Caco-2 (cell line): ENCODE measurements around the gene SCN7A. TPM values are rescaled to one million over a fixed set of nuclear protein-coding genes. Genes with fewer than 3 reads are reported as not detected.

ENCODE experiments used
- BruUV-seq: library from RNA; stranded (reverse); fragments of 400-500 nt; replicated peaks from 2 replicates; lab custom pipeline; 2021; lab: Mats Ljungman, UMichigan
- CTCF ChIA-PET: fragments of 300-600 bp; sonication (Branson Sonifier 250); formaldehyde crosslinking; loops from one replicate; lab custom pipeline; 2022; ENCODE audit warnings: antibody characterized with exemption; lab: Charles Lee
- POLR2A ChIA-PET: fragments of 300-600 bp; sonication (Branson Sonifier 250); formaldehyde crosslinking; loops from one replicate; lab custom pipeline; 2022; ENCODE audit warnings: antibody characterized with exemption; lab: Charles Lee
- DNase-seq, 2 experiments: peaks; one replicate each; pipeline versions ENCODE4 v3.0.0 to v3.0.0-alpha.2; 2020 to 2022
- H3K27me3 ChIP-seq: replicated peaks from 2 replicates; pipeline ENCODE4 v1.6.0; 2011; ENCODE audit warnings: low read length; ENCODE audit not compliant: control insufficient read depth, insufficient read depth
- H3K36me3 ChIP-seq: 2 replicates; pipeline ENCODE4 v1.5.1; 2011; ENCODE audit warnings: low read length; ENCODE audit not compliant: control insufficient read depth, insufficient read depth
- H3K4me1 ChIP-seq: fragments of 250-450 bp; sonication (Bioruptor Pico); 2 replicates; pipeline ENCODE4 v1.5.1; 2020; ENCODE audit warnings: mild to moderate bottlenecking
- H3K4me3 ChIP-seq: 2 replicates; pipeline ENCODE4 v1.5.1; 2011; ENCODE audit warnings: low read depth, mild to moderate bottlenecking, control low read depth, low read length
- H3K9me3 ChIP-seq: fragments of 250-450 bp; sonication (Bioruptor Pico); 2 replicates; pipeline ENCODE4 v1.5.1; 2020; ENCODE audit warnings: mild to moderate bottlenecking, moderate library complexity
- H3K27ac Mint-ChIP-seq: one replicate; pipeline ENCODE4 v1.8.0; 2022; ENCODE audit warnings: mixed read lengths; ENCODE audit not compliant: unreplicated experiment
- H3K27me3 Mint-ChIP-seq: one replicate; pipeline ENCODE4 v1.8.0; 2022; ENCODE audit warnings: mixed read lengths; ENCODE audit not compliant: insufficient read depth, unreplicated experiment
- H3K36me3 Mint-ChIP-seq: one replicate; pipeline ENCODE4 v1.8.0; 2022; ENCODE audit warnings: mild to moderate bottlenecking, mixed read lengths; ENCODE audit not compliant: insufficient read depth, unreplicated experiment
- H3K4me1 Mint-ChIP-seq: one replicate; pipeline ENCODE4 v1.8.0; 2022; ENCODE audit warnings: low read depth, mixed read lengths; ENCODE audit not compliant: unreplicated experiment
- H3K4me3 Mint-ChIP-seq: one replicate; pipeline ENCODE4 v1.8.0; 2022; ENCODE audit warnings: mild to moderate bottlenecking, moderate library complexity, mixed read lengths; ENCODE audit not compliant: unreplicated experiment
- H3K9me3 Mint-ChIP-seq: one replicate; pipeline ENCODE4 v1.8.0; 2022; ENCODE audit warnings: mixed read lengths; ENCODE audit not compliant: unreplicated experiment
- intact Hi-C: fragments of 100-400 bp; cut with micrococcal nuclease; formaldehyde crosslinking; loops from one replicate; pipeline ENCODE4 v1.10.0; 2022; ENCODE audit not compliant: unreplicated experiment
- total RNA-seq: library from RNA; stranded (reverse); gene quantifications from 2 replicates; pipeline ENCODE4 v1.2.3, GENCODE V29; 2022
- TF ChIP-seq, protein P1 (sequence below), 2 experiments: fragments of 200-600 bp in 1 of 2; IDR thresholded peaks; 1 replicate in 1 of 2; 2 replicates in 1 of 2; pipeline versions ENCODE4 v1.5.1 to v1.8.0; 2011 to 2022; ENCODE audit warnings: antibody characterized with exemption in 1 of 2, control low read depth in 1 of 2, inconsistent platforms in 1 of 2, low read depth in 1 of 2, low read length in 1 of 2, mild to moderate bottlenecking in 1 of 2, moderate library complexity in 1 of 2; ENCODE audit not compliant: insufficient read depth in 1 of 2, severe bottlenecking in 1 of 2, unreplicated experiment in 1 of 2

SCN7A gene
- total RNA-seq, 1 experiment from 2014 or later: 0.27 TPM

GRCh38 chr2:166516712-166517303 lies 22.8 kb upstream of the SCN7A start:
- DNase-seq: peak; percentile 27 to 47
- Mint-ChIP-seq H3K9me3 (no peaks in the 10 kb centered on the region), H3K36me3 (no peaks in the 10 kb centered on the region), H3K4me1 (no peaks in the 10 kb centered on the region), H3K4me3 (no peak overlapping the region), H3K27me3 (peaks cover 2% of the 10 kb centered on the region), H3K27ac (no peak overlapping the region)
- Histone ChIP-seq H3K27me3 (no peaks in the 10 kb centered on the region), H3K4me3 (no peak overlapping the region), H3K9me3 (no peaks in the 10 kb centered on the region), H3K4me1 (no peaks in the 10 kb centered on the region), H3K36me3 (no peaks in the 10 kb centered on the region)
- TF ChIP-seq, protein P1, sequence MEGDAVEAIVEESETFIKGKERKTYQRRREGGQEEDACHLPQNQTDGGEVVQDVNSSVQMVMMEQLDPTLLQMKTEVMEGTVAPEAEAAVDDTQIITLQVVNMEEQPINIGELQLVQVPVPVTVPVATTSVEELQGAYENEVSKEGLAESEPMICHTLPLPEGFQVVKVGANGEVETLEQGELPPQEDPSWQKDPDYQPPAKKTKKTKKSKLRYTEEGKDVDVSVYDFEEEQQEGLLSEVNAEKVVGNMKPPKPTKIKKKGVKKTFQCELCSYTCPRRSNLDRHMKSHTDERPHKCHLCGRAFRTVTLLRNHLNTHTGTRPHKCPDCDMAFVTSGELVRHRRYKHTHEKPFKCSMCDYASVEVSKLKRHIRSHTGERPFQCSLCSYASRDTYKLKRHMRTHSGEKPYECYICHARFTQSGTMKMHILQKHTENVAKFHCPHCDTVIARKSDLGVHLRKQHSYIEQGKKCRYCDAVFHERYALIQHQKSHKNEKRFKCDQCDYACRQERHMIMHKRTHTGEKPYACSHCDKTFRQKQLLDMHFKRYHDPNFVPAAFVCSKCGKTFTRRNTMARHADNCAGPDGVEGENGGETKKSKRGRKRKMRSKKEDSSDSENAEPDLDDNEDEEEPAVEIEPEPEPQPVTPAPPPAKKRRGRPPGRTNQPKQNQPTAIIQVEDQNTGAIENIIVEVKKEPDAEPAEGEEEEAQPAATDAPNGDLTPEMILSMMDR (IDR thresholded peaks at IDR 0.05; ENCODE audit: insufficient read depth in 1 of 2, low read depth in 1 of 2, low read length in 1 of 2, severe bottlenecking in 1 of 2, unreplicated experiment in 1 of 2): peak; percentile 66 to 72
- POLR2A ChIA-PET: no interaction called here
- CTCF ChIA-PET: no interaction called here
- intact Hi-C loops: loop anchor here (1.0 kb wide), 2 partner anchors 98 to 156 kb away; no protein-coding TSS in a partner anchor
- no TSS peak for BruUV-seq

DNA sequence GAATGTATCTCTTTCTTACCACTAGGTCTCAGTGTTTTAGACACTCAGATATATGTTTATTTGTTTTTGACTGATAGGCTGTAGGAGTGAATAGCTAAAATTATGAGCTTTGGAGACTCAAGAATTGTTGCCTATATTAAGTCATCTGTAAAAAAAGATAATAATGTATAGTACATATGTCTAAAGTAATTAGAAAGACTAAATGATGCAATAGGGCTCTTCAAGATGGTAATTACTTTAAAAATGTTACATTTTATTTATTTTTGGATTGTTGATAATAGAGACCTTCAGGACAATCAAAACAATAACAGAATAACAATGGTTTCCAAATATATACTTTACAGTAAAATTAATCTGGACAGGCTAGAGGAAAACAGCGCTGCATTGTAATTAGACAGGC lies 19.9 kb upstream of the SCN7A start:
- no peak for DNase-seq
- intact Hi-C loops: no loop called here
- Mint-ChIP-seq H3K36me3 (no peaks in the 10 kb centered on the region), H3K4me1 (no peaks in the 10 kb centered on the region), H3K4me3 (no peak overlapping the region), H3K27me3 (peaks cover 6% of the 10 kb centered on the region), H3K9me3 (no peaks in the 10 kb centered on the region), H3K27ac (no peak overlapping the region)
- ChIA-PET POLR2A (no interaction called here), CTCF (no interaction called here)
- no peaks in the 10 kb centered on the region for H3K36me3 ChIP-seq
- H3K27me3 ChIP-seq: no peaks in the 10 kb centered on the region
- TF ChIP-seq, protein P1 (IDR thresholded peaks at IDR 0.05; ENCODE audit: insufficient read depth in 1 of 2, low read depth in 1 of 2, low read length in 1 of 2, severe bottlenecking in 1 of 2, unreplicated experiment in 1 of 2): no peak
- no peaks in the 10 kb centered on the region for H3K4me1 ChIP-seq
- no peak overlapping the region for H3K4me3 ChIP-seq
- BruUV-seq: no TSS peak
- no peaks in the 10 kb centered on the region for H3K9me3 ChIP-seq

DNA sequence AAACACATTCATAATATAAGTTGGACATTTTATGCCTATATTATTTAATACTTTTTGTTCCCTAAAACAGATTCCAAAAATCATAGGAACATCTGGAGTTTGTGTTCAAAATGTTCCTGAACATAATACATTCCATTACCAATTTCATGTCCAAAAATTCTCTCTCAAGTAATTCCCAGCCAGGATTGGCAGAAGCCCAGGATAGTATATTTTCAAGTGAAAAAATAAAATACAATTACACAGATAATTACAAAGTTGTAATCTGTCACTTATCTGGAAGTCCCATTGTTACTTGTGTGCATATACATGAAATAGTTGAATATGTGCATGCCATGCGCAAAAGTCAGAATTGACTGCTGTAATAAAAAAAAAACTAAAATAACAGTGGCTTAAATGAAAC lies 5.2 kb upstream of the SCN7A start:
- no peak overlapping the region for H3K4me3 Mint-ChIP-seq
- no peaks in the 10 kb centered on the region for H3K36me3 Mint-ChIP-seq
- peaks cover 2% of the 10 kb centered on the region for H3K4me1 Mint-ChIP-seq
- Histone ChIP-seq H3K4me3 (no peak overlapping the region), H3K36me3 (no peaks in the 10 kb centered on the region), H3K27me3 (no peaks in the 10 kb centered on the region), H3K4me1 (no peaks in the 10 kb centered on the region), H3K9me3 (no peaks in the 10 kb centered on the region)
- POLR2A ChIA-PET: no interaction called here
- BruUV-seq: no TSS peak
- no peaks in the 10 kb centered on the region for H3K9me3 Mint-ChIP-seq
- intact Hi-C loops: no loop called here
- TF ChIP-seq, protein P1 (IDR thresholded peaks at IDR 0.05; ENCODE audit: insufficient read depth in 1 of 2, low read depth in 1 of 2, low read length in 1 of 2, severe bottlenecking in 1 of 2, unreplicated experiment in 1 of 2): no peak
- no peak for DNase-seq
- CTCF ChIA-PET: no interaction called here
- peaks cover 4% of the 10 kb centered on the region for H3K27me3 Mint-ChIP-seq
- H3K27ac Mint-ChIP-seq: no peak overlapping the region
